SK-N-SH treated with all-trans-retinoic acid at 6 μM for 48 hours (cell line): ENCODE data around the gene FUBP1.

Experiments used
- ATAC-seq: fragments of 200-7000 bp; cut with Tn5 transposase; 3 replicates; pipeline ENCODE4 v1.9.1; 2020; ENCODE audit warnings: mild to moderate bottlenecking, moderate library complexity
- BACH2 ChIP-seq: fragments of 250-450 bp; sonication (Bioruptor Pico); IDR thresholded peaks from 2 replicates; pipeline ENCODE4 v1.9.0; 2021; ENCODE audit warnings: mild to moderate bottlenecking, borderline replicate concordance
- CSDC2 ChIP-seq: fragments of 250-450 bp; sonication (Bioruptor Pico); IDR thresholded peaks from 2 replicates; pipeline ENCODE4 v1.5.0; 2020; ENCODE audit warnings: mild to moderate bottlenecking, moderate library complexity
- CSRNP3 ChIP-seq: fragments of 250-450 bp; sonication (Bioruptor Pico); IDR thresholded peaks from 2 replicates; pipeline ENCODE4 v1.5.1; 2021; ENCODE audit warnings: mild to moderate bottlenecking, moderate library complexity
- ESRRG ChIP-seq: fragments of 250-450 bp; sonication (Bioruptor Pico); IDR thresholded peaks from 2 replicates; pipeline ENCODE4 v1.6.1; 2021; ENCODE audit warnings: mild to moderate bottlenecking
- GLIS3 ChIP-seq: fragments of 250-450 bp; sonication (Bioruptor Pico); IDR thresholded peaks from 2 replicates; pipeline ENCODE4 v1.5.0; 2020; ENCODE audit warnings: mild to moderate bottlenecking, moderate library complexity
- OSR1 ChIP-seq: fragments of 250-450 bp; sonication (Bioruptor Pico); IDR thresholded peaks from 2 replicates; pipeline ENCODE4 v1.8.0; 2022; ENCODE audit warnings: moderate library complexity, mild to moderate bottlenecking, inconsistent platforms
- POU6F1 ChIP-seq: fragments of 250-450 bp; sonication (Bioruptor Pico); IDR thresholded peaks from 2 replicates; pipeline ENCODE4 v1.8.0; 2021; ENCODE audit warnings: low read depth, mild to moderate bottlenecking, moderate library complexity, borderline replicate concordance
- PPARA ChIP-seq: fragments of 250-450 bp; sonication (Bioruptor Pico); IDR thresholded peaks from 2 replicates; pipeline ENCODE4 v1.5.0; 2020; ENCODE audit warnings: mild to moderate bottlenecking, borderline replicate concordance
- RARB ChIP-seq: fragments of 250-450 bp; sonication (Bioruptor Pico); IDR thresholded peaks from 2 replicates; pipeline ENCODE4 v1.8.0; 2021; ENCODE audit warnings: mild to moderate bottlenecking, moderate library complexity
- SNAI2 ChIP-seq: fragments of 250-450 bp; sonication (Bioruptor Pico); IDR thresholded peaks from 2 replicates; pipeline ENCODE4 v1.5.0; 2020; ENCODE audit warnings: mild to moderate bottlenecking, moderate library complexity
- TCF4 ChIP-seq: fragments of 250-450 bp; sonication (Bioruptor Pico); IDR thresholded peaks from 2 replicates; pipeline ENCODE4 v1.8.0; 2021; ENCODE audit warnings: mild to moderate bottlenecking, moderate library complexity, borderline replicate concordance
- TOX ChIP-seq: fragments of 250-450 bp; sonication (Bioruptor Pico); IDR thresholded peaks from 2 replicates; pipeline ENCODE4 v1.8.0; 2021; ENCODE audit warnings: mild to moderate bottlenecking, moderate library complexity, borderline replicate concordance
- TSHZ2 ChIP-seq: fragments of 250-450 bp; sonication (Bioruptor Pico); IDR thresholded peaks from 2 replicates; pipeline ENCODE4 v1.5.0; 2020; ENCODE audit warnings: mild to moderate bottlenecking, moderate library complexity
- ZC3H10 ChIP-seq: fragments of 250-450 bp; sonication (Bioruptor Pico); IDR thresholded peaks from 2 replicates; pipeline ENCODE4 v1.5.1; 2021; ENCODE audit warnings: mild to moderate bottlenecking, moderate library complexity
- ZFP30 ChIP-seq: fragments of 450-650 bp; formaldehyde crosslinking; IDR thresholded peaks from 2 replicates; pipeline ENCODE4 v1.5.0; 2022; ENCODE audit warnings: mild to moderate bottlenecking, moderate library complexity
- ZNF565 ChIP-seq: fragments of 450-650 bp; formaldehyde crosslinking; conservative IDR thresholded peaks from 2 replicates; pipeline ENCODE4 v1.5.0; 2020; ENCODE audit warnings: low read depth, mild to moderate bottlenecking, moderate library complexity
- ZNF70 ChIP-seq: fragments of 450-650 bp; formaldehyde crosslinking; IDR thresholded peaks from 2 replicates; pipeline ENCODE4 v1.5.0; 2020; ENCODE audit warnings: mild to moderate bottlenecking, moderate library complexity
- ZNF8 ChIP-seq: fragments of 450-650 bp; formaldehyde crosslinking; IDR thresholded peaks from 2 replicates; pipeline ENCODE4 v1.5.0; 2020; ENCODE audit warnings: mild to moderate bottlenecking, moderate library complexity
- TF ChIP-seq, protein P1 (sequence below): fragments of 250-450 bp; sonication (Bioruptor Pico); IDR thresholded peaks from 2 replicates; pipeline ENCODE4 v1.5.1; 2020; ENCODE audit warnings: low read depth, mild to moderate bottlenecking, moderate library complexity

The FUBP1 gene

GRCh38 chr1:77958391-77958790 is 20.5 kb downstream of the FUBP1 start:
- no peak for ATAC-seq

GRCh38 chr1:77956464-77956863 is 22.4 kb downstream of the FUBP1 start:
- no peak for ATAC-seq
- TF ChIP-seq TOX = no peak

More at GRCh38 chr1:77958391-77958790, 20.5 kb downstream of the FUBP1 start:
- TF ChIP-seq ZC3H10 = no peak
- TF ChIP-seq CSRNP3 (CRISPR knock-in tag) = no peak
- TF ChIP-seq ESRRG = no peak
- no peak for TF ChIP-seq ZNF565 (CRISPR knock-in tag)
- no peak for TF ChIP-seq SNAI2 (CRISPR knock-in tag)

GRCh38 chr1:77955709-77956108 is 23.2 kb downstream of the FUBP1 start:
- ATAC-seq = no peak
- TF ChIP-seq POU6F1 (no peak), ESRRG (no peak), BACH2 (CRISPR knock-in tag) (no peak), SNAI2 (CRISPR knock-in tag) (no peak), TSHZ2 (CRISPR knock-in tag) (no peak), GLIS3 (CRISPR knock-in tag) (no peak), ZNF8 (no peak), ZC3H10 (no peak), ZFP30 (CRISPR knock-in tag) (no peak), ZNF565 (CRISPR knock-in tag) (no peak), CSDC2 (CRISPR knock-in tag) (no peak), TCF4 (CRISPR knock-in tag) (no peak), PPARA (no peak), ZNF70 (CRISPR knock-in tag) (no peak), OSR1 (CRISPR knock-in tag) (no peak), CSRNP3 (CRISPR knock-in tag) (no peak)
- TF ChIP-seq, protein P1, sequence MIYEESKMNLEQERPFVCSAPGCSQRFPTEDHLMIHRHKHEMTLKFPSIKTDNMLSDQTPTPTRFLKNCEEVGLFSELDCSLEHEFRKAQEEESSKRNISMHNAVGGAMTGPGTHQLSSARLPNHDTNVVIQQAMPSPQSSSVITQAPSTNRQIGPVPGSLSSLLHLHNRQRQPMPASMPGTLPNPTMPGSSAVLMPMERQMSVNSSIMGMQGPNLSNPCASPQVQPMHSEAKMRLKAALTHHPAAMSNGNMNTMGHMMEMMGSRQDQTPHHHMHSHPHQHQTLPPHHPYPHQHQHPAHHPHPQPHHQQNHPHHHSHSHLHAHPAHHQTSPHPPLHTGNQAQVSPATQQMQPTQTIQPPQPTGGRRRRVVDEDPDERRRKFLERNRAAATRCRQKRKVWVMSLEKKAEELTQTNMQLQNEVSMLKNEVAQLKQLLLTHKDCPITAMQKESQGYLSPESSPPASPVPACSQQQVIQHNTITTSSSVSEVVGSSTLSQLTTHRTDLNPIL (CRISPR knock-in tag) = no peak

- TF ChIP-seq BACH2 (CRISPR knock-in tag) (no peak), ZFP30 (CRISPR knock-in tag) (no peak), RARB (no peak), CSRNP3 (CRISPR knock-in tag) (no peak)
- TF ChIP-seq, protein P1 (CRISPR knock-in tag) = no peak
These were observed 24.4 kb downstream of the FUBP1 start for GRCh38 chr1:77954521-77954920.

More at GRCh38 chr1:77954521-77954920, 24.4 kb downstream of the FUBP1 start:
- peak; percentile 47 for ATAC-seq
